C4-2B (cell line): Measurements from ENCODE around the gene CRTC2.

Source experiments
- CTCF ChIP-seq: fragments of 450-650 bp; conservative IDR thresholded peaks from 2 replicates; pipeline ENCODE4 v1.5.1; 2017; ENCODE audit warnings: mild to moderate bottlenecking
- ZFX ChIP-seq: fragments of 450-650 bp; IDR thresholded peaks from 2 replicates; pipeline ENCODE4 v1.6.1; 2017

GRCh38 chr1:153954826-153955225 is 3.6 kb downstream of the CRTC2 start:
- no peak for TF ChIP-seq CTCF
- no peak for TF ChIP-seq ZFX
